Right atrium auricular region (tissue), 2 donors: ENCODE measurements around the gene ARHGAP26. TPM values are rescaled to one million over a fixed set of nuclear protein-coding genes. Genes with fewer than 3 reads are reported as not detected.
A peak's percentile ranks its signal among the peaks of the same experiment; 100 is the strongest.

Experiments used
- DNase-seq: peaks from one replicate; pipeline ENCODE4 v3.0.0-alpha.2; 2019; ENCODE audit warnings: low spot score
- H3K27ac ChIP-seq, 2 donors: fragments of 200-600 bp; sonication (generic); 1 replicate in 1 of 2; 2 replicates in 1 of 2; pipeline ENCODE4 v1.5.1; 2016 to 2019
- H3K27me3 ChIP-seq, 2 donors: fragments of 200-600 bp; sonication (generic); one replicate each; pipeline versions ENCODE4 v1.5.1 to v1.6.0; 2017 to 2019
- H3K36me3 ChIP-seq: fragments of 200-600 bp; sonication (generic); one replicate; pipeline ENCODE4 v1.5.1; 2016
- H3K4me1 ChIP-seq, 2 donors: fragments of 200-600 bp; sonication (generic); one replicate each; pipeline versions ENCODE4 v1.5.1 to v1.6.0; 2017 to 2019
- H3K4me3 ChIP-seq, 2 donors: fragments of 200-600 bp; sonication (generic); 1 replicate in 1 of 2; 2 replicates in 1 of 2; pipeline ENCODE4 v1.5.1; 2017 to 2019; ENCODE audit warnings: mild to moderate bottlenecking in 1 of 2, moderate library complexity in 1 of 2
- H3K9me3 ChIP-seq, 2 donors: fragments of 200-600 bp; sonication (generic); one replicate each; pipeline ENCODE4 v1.5.1; 2019
- total RNA-seq, 2 donors: library from RNA; depleted of rRNA; stranded (reverse); fragments of >200 nt; gene quantifications; one replicate each; pipeline ENCODE4 v1.1.0, GENCODE V29; 2016
- TF ChIP-seq, protein P1 (sequence below), 2 donors: fragments of 200-600 bp; sonication (generic); IDR thresholded peaks; one replicate each; pipeline ENCODE4 v1.5.1; 2019; ENCODE audit warnings: antibody characterized with exemption in 2 of 2

Gene ARHGAP26
- total RNA-seq, 2 donors from 2014 or later, result 29.8 to 31.6 TPM

GRCh38 chr5:143126174-143127019 is 356.2 kb downstream of the ARHGAP26 start:
- Histone ChIP-seq H3K4me3 (no peak overlapping the region), H3K27ac (peak overlapping the region in 1 of 2 donors; percentile 72), H3K9me3 (no peaks in the 10 kb centered on the region), H3K27me3 (no peaks in the 10 kb centered on the region), H3K4me1 (peaks cover 0 to 75% of the 10 kb centered on the region in 2 donors), H3K36me3 (no peaks in the 10 kb centered on the region)
- no peak for DNase-seq
- TF ChIP-seq, protein P1, sequence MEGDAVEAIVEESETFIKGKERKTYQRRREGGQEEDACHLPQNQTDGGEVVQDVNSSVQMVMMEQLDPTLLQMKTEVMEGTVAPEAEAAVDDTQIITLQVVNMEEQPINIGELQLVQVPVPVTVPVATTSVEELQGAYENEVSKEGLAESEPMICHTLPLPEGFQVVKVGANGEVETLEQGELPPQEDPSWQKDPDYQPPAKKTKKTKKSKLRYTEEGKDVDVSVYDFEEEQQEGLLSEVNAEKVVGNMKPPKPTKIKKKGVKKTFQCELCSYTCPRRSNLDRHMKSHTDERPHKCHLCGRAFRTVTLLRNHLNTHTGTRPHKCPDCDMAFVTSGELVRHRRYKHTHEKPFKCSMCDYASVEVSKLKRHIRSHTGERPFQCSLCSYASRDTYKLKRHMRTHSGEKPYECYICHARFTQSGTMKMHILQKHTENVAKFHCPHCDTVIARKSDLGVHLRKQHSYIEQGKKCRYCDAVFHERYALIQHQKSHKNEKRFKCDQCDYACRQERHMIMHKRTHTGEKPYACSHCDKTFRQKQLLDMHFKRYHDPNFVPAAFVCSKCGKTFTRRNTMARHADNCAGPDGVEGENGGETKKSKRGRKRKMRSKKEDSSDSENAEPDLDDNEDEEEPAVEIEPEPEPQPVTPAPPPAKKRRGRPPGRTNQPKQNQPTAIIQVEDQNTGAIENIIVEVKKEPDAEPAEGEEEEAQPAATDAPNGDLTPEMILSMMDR (IDR thresholded peaks at IDR 0.05), result no peak

- DNase-seq, result no peak
- Histone ChIP-seq H3K27me3 (no peaks in the 10 kb centered on the region), H3K36me3 (no peaks in the 10 kb centered on the region), H3K27ac (peak overlapping the region; percentile 65 to 72), H3K4me3 (no peak overlapping the region), H3K9me3 (no peaks in the 10 kb centered on the region), H3K4me1 (peaks cover 0 to 77% of the 10 kb centered on the region in 2 donors)
- TF ChIP-seq, protein P1 (IDR thresholded peaks at IDR 0.05), result no peak
These were observed 358.4 kb downstream of the ARHGAP26 start for GRCh38 chr5:143128412-143129071.

DNA sequence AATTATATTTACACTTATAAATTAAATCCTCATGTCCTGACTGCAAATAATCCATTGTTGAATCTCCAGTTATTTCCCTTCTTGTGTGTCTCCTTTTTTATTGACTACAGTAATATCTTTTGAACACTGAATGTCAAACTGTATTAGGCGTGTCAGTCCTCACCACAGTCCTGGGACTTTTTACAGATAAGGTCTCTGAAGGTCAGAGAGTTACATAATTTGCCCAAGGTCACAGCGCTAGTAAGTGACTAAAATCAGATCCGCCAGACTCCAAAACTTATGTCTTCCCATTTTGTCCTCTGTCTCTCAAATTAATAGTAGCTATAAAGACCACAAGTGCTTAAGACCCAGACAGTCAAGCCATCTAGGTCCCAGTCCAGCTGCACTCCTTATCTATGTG is 359.0 kb downstream of the ARHGAP26 start:
- no peak for DNase-seq
- TF ChIP-seq, protein P1 (IDR thresholded peaks at IDR 0.05), result no peak
- Histone ChIP-seq H3K4me3 (no peak overlapping the region), H3K27ac (peak overlapping the region in 1 of 2 donors; percentile 72), H3K9me3 (no peaks in the 10 kb centered on the region), H3K36me3 (no peaks in the 10 kb centered on the region), H3K27me3 (no peaks in the 10 kb centered on the region), H3K4me1 (peaks cover 0 to 83% of the 10 kb centered on the region in 2 donors)

DNA sequence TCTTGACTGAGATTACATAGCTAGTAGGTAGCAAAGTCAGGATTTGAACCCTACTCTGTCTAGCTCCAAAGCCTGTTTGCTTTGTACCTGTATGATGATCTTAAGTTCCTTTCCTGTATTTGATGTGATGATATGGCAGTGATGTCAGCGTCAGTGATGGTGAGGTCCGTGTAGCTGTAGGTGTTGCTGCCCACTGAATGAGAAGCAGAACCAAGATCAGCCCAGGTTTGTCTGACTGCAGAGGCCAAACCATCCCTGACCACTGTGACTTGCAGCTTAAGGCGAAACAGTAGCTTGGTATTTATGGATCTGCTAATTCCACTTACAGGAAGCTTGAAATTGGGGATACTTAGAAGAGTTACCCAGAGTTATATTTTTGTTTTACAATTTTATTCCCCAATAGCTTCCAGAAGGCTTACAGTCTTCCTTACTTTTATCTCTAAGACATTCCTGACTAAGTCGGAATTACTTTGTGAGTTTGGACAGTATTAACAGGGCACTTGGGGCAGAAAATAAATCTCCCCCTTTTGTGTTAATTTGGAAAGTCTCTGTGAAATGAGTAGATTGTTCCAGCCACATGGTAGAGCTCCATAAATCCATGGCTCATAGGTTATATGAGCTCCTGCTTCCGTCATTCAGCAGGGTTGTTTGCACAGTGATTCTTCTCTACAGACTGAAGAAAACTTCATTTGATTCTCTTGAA is 359.9 kb downstream of the ARHGAP26 start:
- H3K27me3 ChIP-seq, result no peaks in the 10 kb centered on the region
- no peak overlapping the region for H3K4me3 ChIP-seq
- H3K9me3 ChIP-seq, result no peaks in the 10 kb centered on the region
- H3K4me1 ChIP-seq, result peaks cover 0 to 82% of the 10 kb centered on the region in 2 donors
- H3K36me3 ChIP-seq, result peaks cover 8% of the 10 kb centered on the region
- TF ChIP-seq, protein P1 (IDR thresholded peaks at IDR 0.05), result no peak
- peak overlapping the region in 1 of 2 donors; percentile 8 for H3K27ac ChIP-seq
- no peak for DNase-seq

DNA sequence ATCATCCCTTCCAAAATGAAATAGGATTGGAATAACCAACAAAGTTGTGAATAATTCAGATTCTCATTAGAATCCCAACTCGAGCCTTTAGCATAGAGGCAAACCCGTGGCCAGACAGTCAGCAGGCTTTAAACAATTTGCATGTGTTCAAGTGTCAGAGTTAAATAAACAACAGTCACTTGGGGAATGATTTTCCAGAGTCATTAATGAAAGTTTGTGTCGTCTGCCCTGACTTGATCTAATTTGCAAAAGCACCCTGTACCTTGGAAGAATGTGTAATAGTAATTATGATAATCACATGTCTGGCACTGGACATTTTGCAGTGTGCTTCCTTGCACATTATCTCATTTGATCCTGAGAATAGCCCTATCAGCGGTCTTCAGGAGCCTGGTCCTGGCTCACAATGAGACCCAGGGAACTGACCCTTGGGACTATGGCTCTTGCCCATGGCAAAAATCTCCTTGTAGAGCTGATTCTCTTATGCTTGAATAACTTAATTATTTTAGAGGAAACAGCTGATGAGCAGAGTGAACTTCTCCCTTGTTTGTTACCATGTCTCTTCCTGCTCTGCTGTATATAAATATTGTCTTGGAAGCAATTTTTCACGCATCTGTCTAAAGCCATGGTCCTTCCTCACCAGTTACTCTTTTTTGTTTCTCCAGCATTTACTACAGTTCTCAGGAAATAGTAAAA is 360.6 kb downstream of the ARHGAP26 start:
- no peak overlapping the region for H3K27ac ChIP-seq
- no peak for DNase-seq
- peaks cover 9% of the 10 kb centered on the region for H3K36me3 ChIP-seq
- H3K4me3 ChIP-seq, result no peak overlapping the region
- TF ChIP-seq, protein P1 (IDR thresholded peaks at IDR 0.05), result no peak
- H3K27me3 ChIP-seq, result no peaks in the 10 kb centered on the region
- no peaks in the 10 kb centered on the region for H3K9me3 ChIP-seq
- peaks cover 0 to 82% of the 10 kb centered on the region in 2 donors for H3K4me1 ChIP-seq
